IMR-90 (cell line): ENCODE data around the gene BRPF1. TPM values are rescaled to one million over a fixed set of nuclear protein-coding genes. Genes with fewer than 3 reads are reported as not detected.

Experiments used
- ATAC-seq: fragments of 200-7000 bp; cut with Tn5 transposase; 2 replicates; pipeline ENCODE4 v1.9.1; 2020; ENCODE audit warnings: low read depth, mild to moderate bottlenecking, moderate library complexity
- BruUV-seq: library from RNA; stranded (reverse); fragments of 400-500 nt; replicated peaks from 2 replicates; lab custom pipeline; 2021; lab: Mats Ljungman, UMichigan
- CTCF ChIA-PET: fragments of 300-600 bp; formaldehyde crosslinking; extraction: SDS; loops from one replicate; lab custom pipeline; 2021; ENCODE audit warnings: antibody characterized with exemption; lab: Yijun Ruan, JAX
- POLR2A ChIA-PET: fragments of 300-600 bp; sonication (Branson Sonifier 250); formaldehyde crosslinking; loops from one replicate; lab custom pipeline; 2022; ENCODE audit warnings: antibody characterized with exemption; ENCODE audit not compliant: unreplicated experiment; lab: Charles Lee
- DNase-seq: peaks from one replicate; pipeline ENCODE4 v3.0.0; 2013
- H2AFZ ChIP-seq: replicated peaks from 2 replicates; pipeline ENCODE3; 2013; ENCODE audit warnings: low read length, mild to moderate bottlenecking; ENCODE audit not compliant: poor library complexity
- H2AK5ac ChIP-seq: 2 replicates; pipeline ENCODE4 v1.6.1; 2013; ENCODE audit warnings: low read depth, low read length, inconsistent platforms
- H2AK9ac ChIP-seq: replicated peaks from 2 replicates; pipeline ENCODE3; 2013; ENCODE audit warnings: mild to moderate bottlenecking, low read depth, low read length, moderate library complexity; ENCODE audit not compliant: poor library complexity
- H2BK120ac ChIP-seq: 2 replicates; pipeline ENCODE4 v1.6.1; 2013; ENCODE audit warnings: low read depth, low read length, inconsistent platforms
- H2BK15ac ChIP-seq: 3 replicates; pipeline ENCODE4 v1.6.1; 2013; ENCODE audit warnings: low read depth, low read length, inconsistent platforms
- H2BK20ac ChIP-seq: 2 replicates; pipeline ENCODE4 v1.6.1; 2013; ENCODE audit warnings: low read depth, mild to moderate bottlenecking, inconsistent platforms, low read length, moderate library complexity
- H2BK5ac ChIP-seq: 2 replicates; pipeline ENCODE4 v1.6.1; 2013; ENCODE audit warnings: mild to moderate bottlenecking, low read depth, low read length, inconsistent platforms; ENCODE audit not compliant: poor library complexity, severe bottlenecking
- H3K14ac ChIP-seq: replicated peaks from 2 replicates; pipeline ENCODE4 v1.6.1; 2013; ENCODE audit warnings: low read depth, low read length, inconsistent platforms
- H3K18ac ChIP-seq: 2 replicates; pipeline ENCODE4 v1.6.1; 2013; ENCODE audit warnings: low read depth, low read length, control low read depth
- H3K23ac ChIP-seq: 2 replicates; pipeline ENCODE4 v1.6.1; 2013; ENCODE audit warnings: low read depth, low read length, inconsistent platforms
- H3K27ac ChIP-seq: 2 replicates; pipeline ENCODE4 v1.5.1; 2013; ENCODE audit warnings: mild to moderate bottlenecking, control low read depth, low read length; ENCODE audit not compliant: insufficient read depth
- H3K27me3 ChIP-seq: 2 replicates; pipeline ENCODE4 v1.6.1; 2013; ENCODE audit warnings: low read length; ENCODE audit not compliant: control insufficient read depth, insufficient read depth
- H3K36me3 ChIP-seq: 2 replicates; pipeline ENCODE4 v1.6.1; 2013; ENCODE audit warnings: low read length, mixed read lengths; ENCODE audit not compliant: control insufficient read depth, insufficient read depth
- H3K4ac ChIP-seq: 2 replicates; pipeline ENCODE4 v1.6.1; 2013; ENCODE audit warnings: low read depth, low read length, inconsistent platforms
- H3K4me1 ChIP-seq: 2 replicates; pipeline ENCODE4 v1.6.1; 2013; ENCODE audit warnings: low read length, mixed read lengths; ENCODE audit not compliant: control insufficient read depth, insufficient read depth
- H3K4me2 ChIP-seq: 2 replicates; pipeline ENCODE4 v1.6.1; 2013; ENCODE audit warnings: low read depth, mild to moderate bottlenecking, control low read depth, low read length, moderate library complexity
- H3K4me3 ChIP-seq: 2 replicates; pipeline ENCODE4 v1.5.1; 2013; ENCODE audit warnings: low read depth, mild to moderate bottlenecking, control low read depth, low read length, moderate library complexity; ENCODE audit not compliant: insufficient read depth
- H3K56ac ChIP-seq: 2 replicates; pipeline ENCODE4 v1.6.1; 2013; ENCODE audit warnings: low read length, inconsistent platforms; ENCODE audit not compliant: insufficient read depth; ENCODE audit errors: extremely low read depth
- H3K79me1 ChIP-seq, 2 experiments: 2 replicates each; pipeline ENCODE4 v1.6.1; 2013; ENCODE audit warnings: low read length in 2 of 2, inconsistent platforms in 1 of 2, low read depth in 1 of 2
- H3K9ac ChIP-seq: 2 replicates; pipeline ENCODE4 v1.6.1; 2013; ENCODE audit warnings: low read depth, low read length, control low read depth
- H3K9me1 ChIP-seq: 2 replicates; pipeline ENCODE4 v1.6.1; 2013; ENCODE audit warnings: low read length, inconsistent platforms; ENCODE audit not compliant: insufficient read depth
- H3K9me3 ChIP-seq: 2 replicates; pipeline ENCODE4 v1.6.1; 2013; ENCODE audit warnings: low read length; ENCODE audit not compliant: control insufficient read depth, insufficient read depth
- H4K20me1 ChIP-seq: 2 replicates; pipeline ENCODE4 v1.6.1; 2013; ENCODE audit warnings: low read length, inconsistent platforms; ENCODE audit not compliant: insufficient read depth
- H4K5ac ChIP-seq: 2 replicates; pipeline ENCODE4 v1.6.1; 2013; ENCODE audit warnings: mild to moderate bottlenecking, low read depth, low read length, control low read depth
- H4K8ac ChIP-seq, 2 experiments: 2 replicates each; pipeline ENCODE4 v1.6.1; 2013; ENCODE audit warnings: low read depth in 2 of 2, low read length in 2 of 2, control low read depth in 1 of 2, inconsistent platforms in 1 of 2
- H4K91ac ChIP-seq: 2 replicates; pipeline ENCODE4 v1.6.1; 2013; ENCODE audit warnings: low read depth, low read length, inconsistent platforms; ENCODE audit not compliant: insufficient read depth
- MAZ ChIP-seq: IDR thresholded peaks from 2 replicates; pipeline ENCODE4 v1.6.1; 2012; ENCODE audit warnings: low read depth, mild to moderate bottlenecking, low read length, improper control_type of control experiment, moderate library complexity, borderline replicate concordance
- RAD21 ChIP-seq: IDR thresholded peaks from 2 replicates; pipeline ENCODE4 v1.6.1; 2012; ENCODE audit warnings: low read length, improper control_type of control experiment
- RCOR1 ChIP-seq: IDR thresholded peaks from 2 replicates; pipeline ENCODE4 v1.6.1; 2012; ENCODE audit warnings: mild to moderate bottlenecking, low read length, improper control_type of control experiment; ENCODE audit not compliant: insufficient replicate concordance
- WGBS, 2 experiments: methylation state at CpG; one replicate each; pipeline versions ENCODE4 v1.1.5 to v1.1.7; 2013; ENCODE audit warnings: missing lambda C conversion rate in 2 of 2; ENCODE audit not compliant: insufficient read length in 1 of 2; ENCODE audit errors: extremely low coverage in 2 of 2; 5-methylcytosine and 5-hydroxymethylcytosine counted together
- dilution Hi-C: fragments of 300-500 bp; cut with HindIII; formaldehyde crosslinking; loops from one replicate; pipeline ENCODE4 v1.14.3; 2018; ENCODE audit warnings: low sequenced_read_pairs; ENCODE audit not compliant: unreplicated experiment
- in situ Hi-C: fragments of 300-500 bp; cut with MboI; formaldehyde crosslinking; loops from 3 replicates; pipeline ENCODE4 v1.14.3; 2019; ENCODE audit warnings: low sequenced_read_pairs, inconsistent platforms, mixed read lengths
- intact Hi-C: fragments of 100-400 bp; cut with micrococcal nuclease; formaldehyde crosslinking; loops from 2 replicates; pipeline ENCODE4 v1.10.0; 2022
- polyA plus RNA-seq, 3 experiments: library from polyadenylated mRNA; depleted of rRNA; stranded (reverse); fragments of >200 nt; gene quantifications; 2 replicates each; pipeline ENCODE4 v1.2.3, GENCODE V29; 2012; ENCODE audit warnings: low replicate concordance in 1 of 3
- total RNA-seq: library from RNA; depleted of rRNA; stranded (reverse); fragments of >200 nt; gene quantifications from 2 replicates; pipeline ENCODE4 v1.2.3, GENCODE V29; 2012
- TF ChIP-seq, protein P1 (sequence below): fragments of 150-350 bp; IDR thresholded peaks from 2 replicates; pipeline ENCODE4 v1.6.1; 2017; ENCODE audit warnings: mild to moderate bottlenecking, antibody characterized with exemption, low read length, low read depth
- TF ChIP-seq, protein P2 (sequence below): fragments of 150-350 bp; IDR thresholded peaks from 2 replicates; pipeline ENCODE4 v1.6.1; 2016; ENCODE audit warnings: low read depth, mild to moderate bottlenecking, low read length, moderate library complexity, borderline replicate concordance

The BRPF1 gene
- total and polyA plus RNA-seq, 2 of the 4 experiments (the other 2 are of a cell fraction) = 13.6 to 15.6 TPM

DNA sequence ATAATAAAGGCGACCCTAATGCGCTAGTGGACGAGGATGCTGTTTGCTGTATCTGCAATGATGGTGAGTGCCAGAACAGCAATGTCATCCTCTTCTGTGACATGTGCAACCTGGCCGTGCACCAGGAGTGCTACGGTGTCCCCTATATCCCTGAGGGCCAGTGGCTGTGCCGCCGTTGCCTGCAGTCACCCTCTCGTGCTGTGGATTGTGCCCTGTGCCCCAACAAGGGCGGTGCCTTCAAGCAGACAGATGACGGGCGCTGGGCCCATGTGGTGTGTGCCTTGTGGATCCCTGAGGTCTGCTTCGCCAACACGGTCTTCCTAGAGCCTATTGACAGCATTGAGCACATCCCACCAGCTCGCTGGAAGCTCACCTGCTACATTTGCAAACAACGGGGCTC, 7.6 kb downstream of the BRPF1 start:
- no TSS peak for BruUV-seq
- dilution Hi-C loops = no loop called here
- H2BK20ac ChIP-seq = no peak overlapping the region
- intact Hi-C loops = no loop called here
- H2BK5ac ChIP-seq = no peak overlapping the region
- H3K4ac ChIP-seq = no peak overlapping the region
- H4K5ac ChIP-seq = no peak overlapping the region
- no peak overlapping the region for H4K91ac ChIP-seq
- ChIA-PET CTCF (no interaction called here), POLR2A (no interaction called here)
- in situ Hi-C loops = no loop called here
- no peak overlapping the region for H3K27ac ChIP-seq
- H3K56ac ChIP-seq = no peak overlapping the region
- H3K27me3 ChIP-seq = no peaks in the 10 kb centered on the region
- peaks cover 34 to 44% of the 10 kb centered on the region in 2 experiments for H3K79me1 ChIP-seq
- no peak overlapping the region for H3K18ac ChIP-seq
- TF ChIP-seq, protein P1, sequence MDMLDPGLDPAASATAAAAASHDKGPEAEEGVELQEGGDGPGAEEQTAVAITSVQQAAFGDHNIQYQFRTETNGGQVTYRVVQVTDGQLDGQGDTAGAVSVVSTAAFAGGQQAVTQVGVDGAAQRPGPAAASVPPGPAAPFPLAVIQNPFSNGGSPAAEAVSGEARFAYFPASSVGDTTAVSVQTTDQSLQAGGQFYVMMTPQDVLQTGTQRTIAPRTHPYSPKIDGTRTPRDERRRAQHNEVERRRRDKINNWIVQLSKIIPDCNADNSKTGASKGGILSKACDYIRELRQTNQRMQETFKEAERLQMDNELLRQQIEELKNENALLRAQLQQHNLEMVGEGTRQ = no peak
- TF ChIP-seq, protein P2, sequence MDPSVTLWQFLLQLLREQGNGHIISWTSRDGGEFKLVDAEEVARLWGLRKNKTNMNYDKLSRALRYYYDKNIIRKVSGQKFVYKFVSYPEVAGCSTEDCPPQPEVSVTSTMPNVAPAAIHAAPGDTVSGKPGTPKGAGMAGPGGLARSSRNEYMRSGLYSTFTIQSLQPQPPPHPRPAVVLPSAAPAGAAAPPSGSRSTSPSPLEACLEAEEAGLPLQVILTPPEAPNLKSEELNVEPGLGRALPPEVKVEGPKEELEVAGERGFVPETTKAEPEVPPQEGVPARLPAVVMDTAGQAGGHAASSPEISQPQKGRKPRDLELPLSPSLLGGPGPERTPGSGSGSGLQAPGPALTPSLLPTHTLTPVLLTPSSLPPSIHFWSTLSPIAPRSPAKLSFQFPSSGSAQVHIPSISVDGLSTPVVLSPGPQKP = no peak
- TF ChIP-seq RCOR1 (no peak), MAZ (no peak), RAD21 (no peak)
- H3K36me3 ChIP-seq = peaks cover 77% of the 10 kb centered on the region
- H3K9me1 ChIP-seq = peaks cover 1% of the 10 kb centered on the region; the same call in 1 of the 2 replicates
- H3K14ac ChIP-seq = no peak overlapping the region
- no peak overlapping the region for H2AK5ac ChIP-seq
- H3K4me1 ChIP-seq = no peaks in the 10 kb centered on the region
- no peak overlapping the region for H3K4me3 ChIP-seq
- no peak overlapping the region for H2BK120ac ChIP-seq
- peaks cover 16% of the 10 kb centered on the region; the same call in 1 of the 2 replicates for H4K20me1 ChIP-seq
- 94% methylated on average over 13 of the region's 15 CpGs; no CpG with 5 or more reads in 1 of the 2 experiments for WGBS, 2 experiments
- H2BK15ac ChIP-seq = no peak overlapping the region
- no peak overlapping the region for H3K4me2 ChIP-seq
- no peaks in the 10 kb centered on the region for H3K9me3 ChIP-seq
- DNase-seq (no peak), ATAC-seq (no peak)
- no peak overlapping the region for H4K8ac ChIP-seq
- no peak overlapping the region for H2AK9ac ChIP-seq
- no peak overlapping the region for H3K23ac ChIP-seq
- no peak overlapping the region for H3K9ac ChIP-seq
- H2AFZ ChIP-seq = no peak overlapping the region
